ENCODE results near the gene EEA1. TPM values are rescaled to one million over a fixed set of nuclear protein-coding genes. Genes with fewer than 3 reads are reported as not detected.

EEA1 gene
- total and polyA plus RNA-seq, 2 of the 8 experiments (the other 6 are each of a cell fraction or from before 2014, with no cell fraction given) = 1.0 to 18.8 TPM

DNA sequence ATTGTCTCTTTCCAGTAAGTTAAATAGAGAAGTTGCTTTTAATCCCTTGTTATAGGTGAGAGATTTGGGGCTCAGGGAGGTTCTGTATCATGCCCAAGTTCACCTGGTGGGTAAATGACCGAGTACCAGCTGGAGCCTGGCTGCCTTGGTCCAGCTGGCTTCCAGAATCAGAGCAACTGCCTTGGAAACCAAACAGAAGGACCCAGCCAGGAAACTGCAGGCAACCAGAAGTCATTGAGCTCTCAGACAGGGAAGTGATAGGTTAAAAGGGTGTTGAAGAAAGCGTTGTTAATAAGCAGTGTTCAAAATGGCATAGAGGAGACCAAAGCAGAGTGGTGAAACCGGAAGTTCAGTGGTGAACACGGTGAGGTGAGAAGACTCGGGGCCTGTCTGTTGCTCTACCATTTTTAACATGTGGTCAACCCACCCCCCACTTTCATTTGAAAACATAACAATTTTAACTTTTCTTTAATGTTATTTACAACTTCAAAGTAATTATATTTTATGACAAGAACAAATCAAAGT, 171.4 kb downstream of the EEA1 start (continued):
- no peak for TF ChIP-seq SRF (IDR thresholded peaks at IDR 0.05; ENCODE audit: low read depth, low read length)
- no peak for TF ChIP-seq PHF8 (conservative IDR thresholded peaks at IDR 0.05; ENCODE audit: low read depth, low read length)
- no peak for TF ChIP-seq MAFK (IDR thresholded peaks at IDR 0.05; ENCODE audit: low read depth, low read length)
- TF ChIP-seq KDM4A (IDR thresholded peaks at IDR 0.05; ENCODE audit: low read depth, low read length, severe bottlenecking) = no peak
- no peak for TF ChIP-seq CHD2 (IDR thresholded peaks at IDR 0.05; ENCODE audit: low read length)
- no peak for TF ChIP-seq SIX5 (IDR thresholded peaks at IDR 0.05; ENCODE audit: low read depth, low read length)

All from H1 (cell line).